Neural cell (in vitro differentiated cells): ENCODE data around the gene CD300H. TPM values are rescaled to one million over a fixed set of nuclear protein-coding genes. Genes with fewer than 3 reads are reported as not detected.

Experiments used
- H2AFZ ChIP-seq: fragments of 200-600, 300-800 bp; sonication (generic), shearing (Covaris generic); 2 replicates; pipeline ENCODE4 v1.6.0; 2014; ENCODE audit warnings: low read depth, mild to moderate bottlenecking, antibody characterized with exemption, low read length, moderate library complexity
- H3F3A ChIP-seq: fragments of 200-600 bp; shearing (Covaris generic); 2 replicates; pipeline ENCODE4 v1.6.1; 2016; ENCODE audit warnings: mild to moderate bottlenecking, moderate library complexity, mixed read lengths, antibody characterized with exemption, low read length; ENCODE audit not compliant: insufficient read depth, poor library complexity, severe bottlenecking
- H3K27ac ChIP-seq: fragments of 200-600, 300-800 bp; sonication (generic), shearing (Covaris generic); 2 replicates; pipeline ENCODE4 v1.5.1; 2014; ENCODE audit warnings: mild to moderate bottlenecking, low read length, moderate library complexity
- H3K27me3 ChIP-seq: fragments of 300-800, 200-600 bp; sonication (generic), shearing (Covaris generic); 2 replicates; pipeline ENCODE4 v1.6.0; 2014; ENCODE audit warnings: mild to moderate bottlenecking, low read depth, low read length, moderate library complexity; ENCODE audit not compliant: insufficient read depth
- H3K36me3 ChIP-seq: fragments of 300-800, 200-600 bp; sonication (generic), shearing (Covaris generic); 2 replicates; pipeline ENCODE4 v1.5.1; 2014; ENCODE audit warnings: mild to moderate bottlenecking, antibody characterized with exemption, low read length, moderate library complexity; ENCODE audit not compliant: insufficient read depth
- H3K4me2 ChIP-seq: fragments of 300-800, 200-600 bp; sonication (generic), shearing (Covaris generic); 2 replicates; pipeline ENCODE4 v1.6.0; 2014; ENCODE audit warnings: mild to moderate bottlenecking, low read length
- H3K4me3 ChIP-seq: fragments of 300-800, 200-600 bp; sonication (generic), shearing (Covaris generic); 2 replicates; pipeline ENCODE4 v1.5.1; 2014; ENCODE audit warnings: mild to moderate bottlenecking, low read length, moderate library complexity
- H3K79me2 ChIP-seq: fragments of 200-600 bp; shearing (Covaris generic); replicated peaks from 2 replicates; pipeline ENCODE4 v1.6.0; 2014; ENCODE audit warnings: mild to moderate bottlenecking, low read length, moderate library complexity; ENCODE audit not compliant: insufficient read depth
- H3K9ac ChIP-seq: fragments of 300-800, 200-600 bp; sonication (generic), shearing (Covaris generic); 2 replicates; pipeline ENCODE4 v1.6.1; 2016; ENCODE audit warnings: mild to moderate bottlenecking, low read length, mixed read lengths
- H3K9me2 ChIP-seq: fragments of 200-600 bp; shearing (Covaris generic); 2 replicates; pipeline ENCODE4 v1.6.1; 2016; ENCODE audit warnings: mild to moderate bottlenecking, low read length, mixed read lengths; ENCODE audit not compliant: insufficient read depth
- H3K9me3 ChIP-seq: fragments of 200-600, 300-800 bp; sonication (generic), shearing (Covaris generic); 2 replicates; pipeline ENCODE4 v1.6.1; 2016; ENCODE audit warnings: mild to moderate bottlenecking, mixed run types, low read length, moderate library complexity, mixed read lengths
- H4K20me1 ChIP-seq: fragments of 200-600 bp; shearing (Covaris generic); 2 replicates; pipeline ENCODE4 v1.6.1; 2016; ENCODE audit warnings: mild to moderate bottlenecking, mixed run types; ENCODE audit not compliant: insufficient read depth
- EP300 ChIP-seq: fragments of 450-650 bp; conservative IDR thresholded peaks from 2 replicates; pipeline ENCODE4 v1.6.1; 2014; ENCODE audit warnings: antibody characterized with exemption, mild to moderate bottlenecking, moderate library complexity; ENCODE audit not compliant: poor library complexity, severe bottlenecking
- EZH2 ChIP-seq: fragments of 200-600, 300-800 bp; shearing (Covaris generic), sonication (generic); IDR thresholded peaks from 2 replicates; pipeline ENCODE4 v1.6.1; 2014; ENCODE audit warnings: antibody characterized with exemption, low read length, borderline replicate concordance, mild to moderate bottlenecking; ENCODE audit not compliant: insufficient read depth, poor library complexity, severe bottlenecking
- MXI1 ChIP-seq: fragments of 450-650 bp; conservative IDR thresholded peaks from 2 replicates; pipeline ENCODE4 v1.6.1; 2014; ENCODE audit warnings: antibody characterized with exemption, mild to moderate bottlenecking; ENCODE audit not compliant: poor library complexity, severe bottlenecking
- POLR2AphosphoS5 ChIP-seq: IDR thresholded peaks from 2 replicates; pipeline ENCODE4 v1.6.1; 2012
- RAD21 ChIP-seq: fragments of 450-650 bp; conservative IDR thresholded peaks from 2 replicates; pipeline ENCODE4 v1.6.1; 2014; ENCODE audit warnings: antibody characterized with exemption, mild to moderate bottlenecking, moderate library complexity
- SMC3 ChIP-seq: fragments of 450-650 bp; conservative IDR thresholded peaks from 2 replicates; pipeline ENCODE4 v1.6.1; 2014; ENCODE audit warnings: antibody characterized with exemption, mild to moderate bottlenecking, moderate library complexity; ENCODE audit not compliant: poor library complexity
- TAF1 ChIP-seq: IDR thresholded peaks from 2 replicates; pipeline ENCODE4 v1.6.1; 2012; ENCODE audit warnings: low read depth
- polyA plus RNA-seq: library from polyadenylated mRNA; depleted of rRNA; stranded (reverse); fragments of >200 nt; gene quantifications from 2 replicates; pipeline ENCODE4 v1.2.3, GENCODE V29; 2014
- TF ChIP-seq, protein P1 (sequence below): IDR thresholded peaks from 2 replicates; pipeline ENCODE4 v1.6.1; 2012; ENCODE audit warnings: borderline replicate concordance
- TF ChIP-seq, protein P2 (sequence below): fragments of 450-650 bp; IDR thresholded peaks from 2 replicates; pipeline ENCODE4 v1.5.1; 2014; ENCODE audit warnings: antibody characterized with exemption, mild to moderate bottlenecking, moderate library complexity; ENCODE audit not compliant: poor library complexity, severe bottlenecking

Gene CD300H
- polyA plus RNA-seq, 1 donor from 2014 or later, result not detected

DNA sequence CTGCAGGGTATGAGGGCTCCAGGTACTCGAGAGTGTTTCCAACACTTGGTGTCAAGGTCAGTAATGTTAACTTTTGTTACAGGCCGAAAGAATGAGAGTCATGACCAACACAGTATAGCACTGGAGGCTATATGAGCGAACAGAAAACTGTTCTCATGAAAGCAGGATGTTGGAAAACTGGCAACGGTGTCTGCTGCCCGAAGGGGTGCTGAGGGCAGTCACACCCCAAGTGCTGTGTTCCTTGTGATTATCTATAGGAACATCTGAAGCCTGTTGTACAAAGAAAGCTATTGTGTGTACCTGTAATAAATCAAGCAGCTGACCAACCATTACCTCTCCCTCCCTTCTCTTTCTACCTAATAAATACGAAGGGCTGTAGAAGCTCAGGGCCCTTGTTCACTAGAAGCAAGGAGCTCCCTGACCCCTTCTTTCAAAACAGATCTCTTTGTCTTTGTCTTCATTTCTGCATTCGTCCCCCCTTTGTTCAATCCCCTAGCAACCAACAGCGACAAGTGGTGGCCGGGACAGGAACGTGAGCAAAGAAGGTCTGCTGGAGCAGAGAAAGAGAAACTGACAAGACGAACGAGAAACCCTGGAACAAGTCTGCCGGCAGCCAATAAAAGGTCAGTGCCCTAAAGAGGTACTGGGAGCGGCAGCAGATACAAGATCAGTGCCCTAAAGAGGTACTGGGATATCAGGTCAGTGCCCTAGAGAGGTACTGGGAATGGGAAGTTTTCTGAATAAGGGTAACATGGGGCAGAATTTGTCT lies 17.2 kb upstream of the CD300H start:
- no peak overlapping the region for H2AFZ ChIP-seq
- no peak overlapping the region for H3K4me3 ChIP-seq
- H3K9me2 ChIP-seq, result no peaks in the 10 kb centered on the region
- no peaks in the 10 kb centered on the region for H3K9me3 ChIP-seq
- H3F3A ChIP-seq, result no peaks in the 10 kb centered on the region
- no peak overlapping the region for H3K9ac ChIP-seq
- no peak overlapping the region for H3K4me2 ChIP-seq
- TF ChIP-seq EP300, result no peak
- TF ChIP-seq SMC3, result no peak
- TF ChIP-seq TAF1, result no peak
- no peak for TF ChIP-seq EZH2
- TF ChIP-seq, protein P1, sequence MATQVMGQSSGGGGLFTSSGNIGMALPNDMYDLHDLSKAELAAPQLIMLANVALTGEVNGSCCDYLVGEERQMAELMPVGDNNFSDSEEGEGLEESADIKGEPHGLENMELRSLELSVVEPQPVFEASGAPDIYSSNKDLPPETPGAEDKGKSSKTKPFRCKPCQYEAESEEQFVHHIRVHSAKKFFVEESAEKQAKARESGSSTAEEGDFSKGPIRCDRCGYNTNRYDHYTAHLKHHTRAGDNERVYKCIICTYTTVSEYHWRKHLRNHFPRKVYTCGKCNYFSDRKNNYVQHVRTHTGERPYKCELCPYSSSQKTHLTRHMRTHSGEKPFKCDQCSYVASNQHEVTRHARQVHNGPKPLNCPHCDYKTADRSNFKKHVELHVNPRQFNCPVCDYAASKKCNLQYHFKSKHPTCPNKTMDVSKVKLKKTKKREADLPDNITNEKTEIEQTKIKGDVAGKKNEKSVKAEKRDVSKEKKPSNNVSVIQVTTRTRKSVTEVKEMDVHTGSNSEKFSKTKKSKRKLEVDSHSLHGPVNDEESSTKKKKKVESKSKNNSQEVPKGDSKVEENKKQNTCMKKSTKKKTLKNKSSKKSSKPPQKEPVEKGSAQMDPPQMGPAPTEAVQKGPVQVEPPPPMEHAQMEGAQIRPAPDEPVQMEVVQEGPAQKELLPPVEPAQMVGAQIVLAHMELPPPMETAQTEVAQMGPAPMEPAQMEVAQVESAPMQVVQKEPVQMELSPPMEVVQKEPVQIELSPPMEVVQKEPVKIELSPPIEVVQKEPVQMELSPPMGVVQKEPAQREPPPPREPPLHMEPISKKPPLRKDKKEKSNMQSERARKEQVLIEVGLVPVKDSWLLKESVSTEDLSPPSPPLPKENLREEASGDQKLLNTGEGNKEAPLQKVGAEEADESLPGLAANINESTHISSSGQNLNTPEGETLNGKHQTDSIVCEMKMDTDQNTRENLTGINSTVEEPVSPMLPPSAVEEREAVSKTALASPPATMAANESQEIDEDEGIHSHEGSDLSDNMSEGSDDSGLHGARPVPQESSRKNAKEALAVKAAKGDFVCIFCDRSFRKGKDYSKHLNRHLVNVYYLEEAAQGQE, result no peak
- no peak for TF ChIP-seq POLR2AphosphoS5
- no peak for TF ChIP-seq MXI1
- TF ChIP-seq, protein P2, sequence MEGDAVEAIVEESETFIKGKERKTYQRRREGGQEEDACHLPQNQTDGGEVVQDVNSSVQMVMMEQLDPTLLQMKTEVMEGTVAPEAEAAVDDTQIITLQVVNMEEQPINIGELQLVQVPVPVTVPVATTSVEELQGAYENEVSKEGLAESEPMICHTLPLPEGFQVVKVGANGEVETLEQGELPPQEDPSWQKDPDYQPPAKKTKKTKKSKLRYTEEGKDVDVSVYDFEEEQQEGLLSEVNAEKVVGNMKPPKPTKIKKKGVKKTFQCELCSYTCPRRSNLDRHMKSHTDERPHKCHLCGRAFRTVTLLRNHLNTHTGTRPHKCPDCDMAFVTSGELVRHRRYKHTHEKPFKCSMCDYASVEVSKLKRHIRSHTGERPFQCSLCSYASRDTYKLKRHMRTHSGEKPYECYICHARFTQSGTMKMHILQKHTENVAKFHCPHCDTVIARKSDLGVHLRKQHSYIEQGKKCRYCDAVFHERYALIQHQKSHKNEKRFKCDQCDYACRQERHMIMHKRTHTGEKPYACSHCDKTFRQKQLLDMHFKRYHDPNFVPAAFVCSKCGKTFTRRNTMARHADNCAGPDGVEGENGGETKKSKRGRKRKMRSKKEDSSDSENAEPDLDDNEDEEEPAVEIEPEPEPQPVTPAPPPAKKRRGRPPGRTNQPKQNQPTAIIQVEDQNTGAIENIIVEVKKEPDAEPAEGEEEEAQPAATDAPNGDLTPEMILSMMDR, result no peak
- TF ChIP-seq RAD21, result no peak
- no peaks in the 10 kb centered on the region for H4K20me1 ChIP-seq
- H3K36me3 ChIP-seq, result no peaks in the 10 kb centered on the region
- H3K27me3 ChIP-seq, result no peaks in the 10 kb centered on the region
- H3K79me2 ChIP-seq, result no peaks in the 10 kb centered on the region
- no peak overlapping the region for H3K27ac ChIP-seq

DNA sequence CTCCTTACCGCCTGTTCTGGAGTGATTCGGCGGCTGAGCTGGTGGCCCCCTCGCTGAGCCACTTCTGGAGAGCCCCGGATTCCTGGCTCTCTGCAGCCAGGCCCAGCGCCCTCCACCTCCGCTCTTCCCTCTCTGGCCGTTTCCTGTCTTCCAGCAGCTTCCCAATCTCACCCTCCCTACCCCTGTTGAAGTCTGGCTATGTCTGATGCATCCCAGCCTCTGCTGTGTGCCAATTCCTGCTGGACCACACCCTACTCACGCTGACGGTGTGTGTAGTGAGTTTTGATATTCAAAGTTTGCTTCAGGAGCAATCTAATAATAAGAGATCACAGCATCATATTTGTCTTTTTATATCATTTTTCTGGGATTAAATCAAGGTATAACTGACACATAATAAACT lies 15.3 kb upstream of the CD300H start:
- no peak overlapping the region for H2AFZ ChIP-seq
- H3K27ac ChIP-seq, result no peak overlapping the region
- H3K36me3 ChIP-seq, result no peaks in the 10 kb centered on the region
- H3K4me2 ChIP-seq, result no peak overlapping the region
- no peak overlapping the region for H3K4me3 ChIP-seq
- no peaks in the 10 kb centered on the region for H3K9me3 ChIP-seq
- H3K27me3 ChIP-seq, result no peaks in the 10 kb centered on the region
- no peaks in the 10 kb centered on the region for H3K79me2 ChIP-seq
- H4K20me1 ChIP-seq, result no peaks in the 10 kb centered on the region
- TF ChIP-seq, protein P1, result no peak
- TF ChIP-seq POLR2AphosphoS5 (no peak), RAD21 (no peak), SMC3 (no peak), EZH2 (no peak), MXI1 (no peak), TAF1 (no peak), EP300 (no peak)
- TF ChIP-seq, protein P2, result no peak
- no peaks in the 10 kb centered on the region for H3K9me2 ChIP-seq
- H3K9ac ChIP-seq, result no peak overlapping the region
- no peaks in the 10 kb centered on the region for H3F3A ChIP-seq
